Measurements from ENCODE around the gene TMEM43. TPM values are rescaled to one million over a fixed set of nuclear protein-coding genes. Genes with fewer than 3 reads are reported as not detected.

Gene TMEM43
- total RNA-seq, 1 donor from 2014 or later: 79.2 TPM

DNA sequence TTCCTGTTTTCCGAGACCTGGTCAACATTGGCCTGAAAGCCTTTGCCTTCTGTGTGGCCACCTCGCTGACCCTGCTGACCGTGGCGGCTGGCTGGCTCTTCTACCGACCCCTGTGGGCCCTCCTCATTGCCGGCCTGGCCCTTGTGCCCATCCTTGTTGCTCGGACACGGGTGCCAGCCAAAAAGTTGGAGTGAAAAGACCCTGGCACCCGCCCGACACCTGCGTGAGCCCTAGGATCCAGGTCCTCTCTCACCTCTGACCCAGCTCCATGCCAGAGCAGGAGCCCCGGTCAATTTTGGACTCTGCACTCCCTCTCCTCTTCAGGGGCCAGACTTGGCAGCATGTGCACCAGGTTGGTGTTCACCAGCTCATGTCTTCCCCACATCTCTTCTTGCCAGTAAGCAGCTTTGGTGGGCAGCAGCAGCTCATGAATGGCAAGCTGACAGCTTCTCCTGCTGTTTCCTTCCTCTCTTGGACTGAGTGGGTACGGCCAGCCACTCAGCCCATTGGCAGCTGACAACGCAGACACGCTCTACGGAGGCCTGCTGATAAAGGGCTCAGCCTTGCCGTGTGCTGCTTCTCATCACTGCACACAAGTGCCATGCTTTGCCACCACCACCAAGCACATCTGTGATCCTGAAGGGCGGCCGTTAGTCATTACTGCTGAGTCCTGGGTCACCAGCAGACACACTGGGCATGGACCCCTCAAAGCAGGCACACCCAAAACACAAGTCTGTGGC lies 16.9 kb downstream of the TMEM43 start:
- H3K27me3 ChIP-seq (ENCODE audit: insufficient read depth, low read length): no peaks in the 10 kb centered on the region
- no peak overlapping the region for H3K27ac ChIP-seq (ENCODE audit: low read depth, low read length)
- FAIRE-seq (no peak), DNase-seq (ENCODE audit: low read depth) (no peak)
- H3K4me3 ChIP-seq (ENCODE audit: insufficient read depth, low read depth, low read length): no peak overlapping the region
- peaks cover 16% of the 10 kb centered on the region for H3K36me3 Mint-ChIP-seq (ENCODE audit: low read depth, unreplicated experiment)
- no peak overlapping the region for H3K27ac Mint-ChIP-seq (ENCODE audit: unreplicated experiment)
- H3K9me3 Mint-ChIP-seq (ENCODE audit: unreplicated experiment): no peaks in the 10 kb centered on the region
- peaks cover 3% of the 10 kb centered on the region for H4K20me1 ChIP-seq (ENCODE audit: insufficient read depth, low read length)
- no peak overlapping the region for H3K4me3 Mint-ChIP-seq (ENCODE audit: unreplicated experiment)
- peaks cover 17% of the 10 kb centered on the region for H3K36me3 ChIP-seq (ENCODE audit: insufficient read depth, low read length)
- peaks cover 41% of the 10 kb centered on the region for H3K4me1 Mint-ChIP-seq (ENCODE audit: low read depth, unreplicated experiment)
- H3K9me3 ChIP-seq (ENCODE audit: insufficient read depth, low read depth, low read length): no peaks in the 10 kb centered on the region
- no peak for TF ChIP-seq EZH2 (IDR thresholded peaks at IDR 0.05; ENCODE audit: insufficient read depth, low read length)
- TF ChIP-seq, protein P1, sequence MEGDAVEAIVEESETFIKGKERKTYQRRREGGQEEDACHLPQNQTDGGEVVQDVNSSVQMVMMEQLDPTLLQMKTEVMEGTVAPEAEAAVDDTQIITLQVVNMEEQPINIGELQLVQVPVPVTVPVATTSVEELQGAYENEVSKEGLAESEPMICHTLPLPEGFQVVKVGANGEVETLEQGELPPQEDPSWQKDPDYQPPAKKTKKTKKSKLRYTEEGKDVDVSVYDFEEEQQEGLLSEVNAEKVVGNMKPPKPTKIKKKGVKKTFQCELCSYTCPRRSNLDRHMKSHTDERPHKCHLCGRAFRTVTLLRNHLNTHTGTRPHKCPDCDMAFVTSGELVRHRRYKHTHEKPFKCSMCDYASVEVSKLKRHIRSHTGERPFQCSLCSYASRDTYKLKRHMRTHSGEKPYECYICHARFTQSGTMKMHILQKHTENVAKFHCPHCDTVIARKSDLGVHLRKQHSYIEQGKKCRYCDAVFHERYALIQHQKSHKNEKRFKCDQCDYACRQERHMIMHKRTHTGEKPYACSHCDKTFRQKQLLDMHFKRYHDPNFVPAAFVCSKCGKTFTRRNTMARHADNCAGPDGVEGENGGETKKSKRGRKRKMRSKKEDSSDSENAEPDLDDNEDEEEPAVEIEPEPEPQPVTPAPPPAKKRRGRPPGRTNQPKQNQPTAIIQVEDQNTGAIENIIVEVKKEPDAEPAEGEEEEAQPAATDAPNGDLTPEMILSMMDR (IDR thresholded peaks at IDR 0.05; ENCODE audit: insufficient read depth, low read depth, low read length): no peak
- no peaks in the 10 kb centered on the region for H3K27me3 Mint-ChIP-seq (ENCODE audit: low read depth, unreplicated experiment)
- H2AFZ ChIP-seq (ENCODE audit: low read depth, low read length): no peak overlapping the region
- no peaks in the 10 kb centered on the region for H3K79me2 ChIP-seq (ENCODE audit: insufficient read depth, low read length)
- peaks cover 30% of the 10 kb centered on the region for H3K4me1 ChIP-seq (ENCODE audit: insufficient read depth, low read length)
- H3K9ac ChIP-seq (ENCODE audit: low read length): no peak overlapping the region
- H3K4me2 ChIP-seq (ENCODE audit: low read length): no peak overlapping the region

DNA sequence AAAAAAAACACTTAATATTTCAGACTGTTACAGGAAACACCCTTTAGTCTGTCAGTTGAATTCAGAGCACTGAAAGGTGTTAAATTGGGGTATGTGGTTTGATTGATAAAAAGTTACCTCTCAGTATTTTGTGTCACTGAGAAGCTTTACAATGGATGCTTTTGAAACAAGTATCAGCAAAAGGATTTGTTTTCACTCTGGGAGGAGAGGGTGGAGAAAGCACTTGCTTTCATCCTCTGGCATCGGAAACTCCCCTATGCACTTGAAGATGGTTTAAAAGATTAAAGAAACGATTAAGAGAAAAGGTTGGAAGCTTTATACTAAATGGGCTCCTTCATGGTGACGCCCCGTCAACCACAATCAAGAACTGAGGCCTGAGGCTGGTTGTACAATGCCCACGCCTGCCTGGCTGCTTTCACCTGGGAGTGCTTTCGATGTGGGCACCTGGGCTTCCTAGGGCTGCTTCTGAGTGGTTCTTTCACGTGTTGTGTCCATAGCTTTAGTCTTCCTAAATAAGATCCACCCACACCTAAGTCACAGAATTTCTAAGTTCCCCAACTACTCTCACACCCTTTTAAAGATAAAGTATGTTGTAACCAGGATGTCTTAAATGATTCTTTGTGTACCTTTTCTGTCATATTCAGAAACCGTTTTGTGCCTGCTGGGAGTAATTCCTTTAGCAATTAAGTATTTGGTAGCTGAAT lies 17.9 kb downstream of the TMEM43 start:
- peaks cover 3% of the 10 kb centered on the region for H4K20me1 ChIP-seq (ENCODE audit: insufficient read depth, low read length)
- H3K9ac ChIP-seq (ENCODE audit: low read length): peak overlapping the region; percentile 91
- Mint-ChIP-seq H3K9me3 (ENCODE audit: unreplicated experiment) (no peaks in the 10 kb centered on the region), H3K36me3 (ENCODE audit: low read depth, unreplicated experiment) (peaks cover 22% of the 10 kb centered on the region), H3K27me3 (ENCODE audit: low read depth, unreplicated experiment) (no peaks in the 10 kb centered on the region), H3K27ac (ENCODE audit: unreplicated experiment) (peak overlapping the region; percentile 100), H3K4me1 (ENCODE audit: low read depth, unreplicated experiment) (peaks cover 41% of the 10 kb centered on the region), H3K4me3 (ENCODE audit: unreplicated experiment) (no peak overlapping the region)
- DNase-seq (ENCODE audit: low read depth) (no peak), FAIRE-seq (no peak)
- no peaks in the 10 kb centered on the region for H3K79me2 ChIP-seq (ENCODE audit: insufficient read depth, low read length)
- no peaks in the 10 kb centered on the region for H3K27me3 ChIP-seq (ENCODE audit: insufficient read depth, low read length)
- TF ChIP-seq, protein P1 (IDR thresholded peaks at IDR 0.05; ENCODE audit: insufficient read depth, low read depth, low read length): no peak
- no peak for TF ChIP-seq EZH2 (IDR thresholded peaks at IDR 0.05; ENCODE audit: insufficient read depth, low read length)
- no peak overlapping the region for H2AFZ ChIP-seq (ENCODE audit: low read depth, low read length)
- H3K4me1 ChIP-seq (ENCODE audit: insufficient read depth, low read length): peaks cover 30% of the 10 kb centered on the region
- H3K4me2 ChIP-seq (ENCODE audit: low read length): peak overlapping the region; percentile 37
- H3K36me3 ChIP-seq (ENCODE audit: insufficient read depth, low read length): peaks cover 14% of the 10 kb centered on the region
- no peak overlapping the region for H3K4me3 ChIP-seq (ENCODE audit: insufficient read depth, low read depth, low read length)
- H3K9me3 ChIP-seq (ENCODE audit: insufficient read depth, low read depth, low read length): no peaks in the 10 kb centered on the region
- H3K27ac ChIP-seq (ENCODE audit: low read depth, low read length): peak overlapping the region; percentile 100

All from astrocyte (in vitro differentiated cells and primary cell).